Raji (cell line): Measurements from ENCODE around the gene NOTO.

Source experiments
- POLR2A ChIP-seq: IDR thresholded peaks from 2 replicates; pipeline ENCODE4 v1.6.1; 2011; ENCODE audit warnings: low read depth, low read length, control low read depth; ENCODE audit not compliant: insufficient read depth

NOTO gene

DNA sequence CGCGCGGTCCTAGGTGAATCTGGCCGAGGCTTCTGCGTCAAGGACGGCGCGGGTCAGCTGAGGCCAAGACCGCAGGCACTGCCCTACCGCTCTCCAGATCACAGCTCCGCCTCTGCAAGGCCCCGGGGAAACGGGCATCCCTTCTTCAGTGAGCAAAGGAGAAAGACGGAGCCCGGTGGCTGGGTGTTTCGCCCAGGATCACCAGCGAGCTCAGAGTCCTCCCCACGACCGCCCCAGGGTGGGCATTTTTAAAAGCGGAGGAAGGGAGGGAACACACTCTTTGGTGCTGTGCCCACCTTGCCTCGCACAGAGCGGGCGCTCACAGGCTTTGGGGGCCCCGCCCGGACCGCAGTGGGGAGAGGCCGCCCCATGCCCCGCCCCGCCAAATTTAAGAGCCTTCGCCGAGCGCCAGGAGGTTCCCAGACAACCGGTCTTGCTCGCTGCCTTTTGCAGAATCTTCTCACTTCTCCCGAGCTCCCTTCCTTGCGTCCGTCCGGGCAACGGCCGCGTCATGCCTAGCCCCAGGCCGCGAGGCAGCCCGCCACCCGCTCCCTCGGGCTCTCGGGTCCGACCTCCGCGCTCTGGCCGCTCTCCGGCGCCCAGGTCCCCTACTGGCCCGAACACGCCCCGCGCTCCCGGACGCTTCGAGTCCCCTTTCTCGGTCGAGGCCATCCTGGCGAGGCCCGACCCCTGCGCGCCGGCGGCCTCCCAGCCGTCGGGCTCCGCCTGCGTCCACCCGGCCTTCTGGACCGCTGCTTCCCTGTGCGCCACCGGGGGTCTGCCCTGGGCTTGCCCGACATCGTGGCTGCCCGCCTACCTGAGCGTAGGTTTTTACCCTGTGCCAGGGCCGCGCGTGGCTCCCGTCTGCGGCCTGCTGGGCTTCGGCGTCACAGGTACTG lies at the start of gene NOTO:
TSS of gene NOTO (plus strand) at position 419 of the 899 bp plus-strand sequence. CDS start at position 512, 93 bp downstream.
- TF ChIP-seq POLR2A, result no peak

- TF ChIP-seq POLR2A, result no peak
Measured at GRCh38 chr2:73156539-73157124, 45.7 kb upstream of the NOTO start.

DNA sequence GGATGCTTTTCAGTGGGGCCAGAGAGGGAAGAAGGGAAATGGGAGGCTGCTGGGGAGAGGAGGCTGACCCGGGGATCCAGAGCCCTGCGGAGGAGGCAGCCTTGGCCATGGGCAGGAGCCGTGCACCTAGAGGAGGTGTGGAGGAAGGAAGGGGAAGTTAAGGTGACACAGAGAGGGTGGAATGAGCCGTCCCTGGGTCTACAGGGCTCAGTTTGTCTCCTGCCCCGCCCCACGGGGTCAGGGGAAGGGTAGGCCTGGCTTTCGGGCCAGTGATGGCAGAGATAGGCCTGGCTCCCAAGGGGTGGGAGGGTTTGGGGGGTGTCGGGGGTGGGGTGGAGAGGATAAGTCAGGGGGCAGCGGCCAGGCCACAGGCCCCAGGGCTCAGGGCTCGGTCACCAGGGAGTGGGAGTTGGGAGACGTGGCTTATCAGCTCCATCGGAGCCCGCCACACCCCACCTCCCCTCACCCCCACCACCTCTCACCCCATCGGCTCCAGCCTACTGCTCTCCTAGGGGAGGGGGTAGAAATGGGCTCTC lies 39.5 kb upstream of the NOTO start:
- no peak for TF ChIP-seq POLR2A

GRCh38 chr2:73163483-73164367 lies 38.6 kb upstream of the NOTO start:
- no peak for TF ChIP-seq POLR2A

GRCh38 chr2:73172963-73173362 lies 29.4 kb upstream of the NOTO start:
- no peak for TF ChIP-seq POLR2A

DNA sequence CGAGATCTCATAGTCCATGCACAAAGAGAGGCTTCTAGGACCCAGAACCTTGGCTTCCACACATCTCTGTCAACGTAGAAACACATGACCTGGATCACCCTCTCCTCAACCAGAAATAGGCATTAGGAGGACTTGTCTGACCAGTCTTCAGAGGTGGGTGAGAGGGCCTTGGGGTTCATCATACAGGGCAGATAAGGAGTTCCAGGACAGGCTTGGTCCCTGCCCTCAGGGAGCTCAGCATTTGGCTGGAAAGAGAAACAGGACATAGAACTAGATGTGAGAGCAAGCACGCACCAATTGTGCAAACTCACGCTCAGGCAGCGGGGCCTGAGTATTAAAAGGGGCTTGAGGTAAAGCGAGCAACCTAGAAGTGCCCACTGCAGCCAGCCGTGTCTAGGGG lies 28.6 kb upstream of the NOTO start:
- TF ChIP-seq POLR2A, result no peak

DNA sequence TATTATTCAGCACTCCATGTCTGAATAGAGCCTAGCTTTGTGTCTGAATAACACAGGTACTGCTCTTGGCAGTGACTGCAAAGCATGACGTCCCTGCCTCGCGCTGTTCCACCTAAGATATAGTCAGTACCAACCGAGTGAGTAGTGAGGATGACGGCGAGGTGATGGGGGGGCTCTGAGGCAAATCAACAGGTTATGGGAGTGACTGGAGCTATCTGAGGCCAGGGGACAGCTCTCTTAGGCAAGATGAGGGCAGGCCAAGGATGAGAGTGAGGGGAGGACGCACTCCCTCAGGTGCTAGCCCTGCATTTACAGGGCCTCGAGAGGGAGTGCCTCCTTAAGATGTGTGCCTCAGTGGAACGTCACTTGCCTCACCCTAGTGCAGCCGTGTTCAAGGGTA lies 28.1 kb upstream of the NOTO start:
- no peak for TF ChIP-seq POLR2A

GRCh38 chr2:73174941-73175662 lies 27.3 kb upstream of the NOTO start:
- no peak for TF ChIP-seq POLR2A

GRCh38 chr2:73175663-73176204 lies 26.6 kb upstream of the NOTO start:
- TF ChIP-seq POLR2A, result no peak

- no peak for TF ChIP-seq POLR2A
Measured at GRCh38 chr2:73176205-73176880, 26.0 kb upstream of the NOTO start.

GRCh38 chr2:73176881-73177644 lies 25.3 kb upstream of the NOTO start:
- no peak for TF ChIP-seq POLR2A

GRCh38 chr2:73177645-73178255 lies 24.6 kb upstream of the NOTO start:
- no peak for TF ChIP-seq POLR2A

DNA sequence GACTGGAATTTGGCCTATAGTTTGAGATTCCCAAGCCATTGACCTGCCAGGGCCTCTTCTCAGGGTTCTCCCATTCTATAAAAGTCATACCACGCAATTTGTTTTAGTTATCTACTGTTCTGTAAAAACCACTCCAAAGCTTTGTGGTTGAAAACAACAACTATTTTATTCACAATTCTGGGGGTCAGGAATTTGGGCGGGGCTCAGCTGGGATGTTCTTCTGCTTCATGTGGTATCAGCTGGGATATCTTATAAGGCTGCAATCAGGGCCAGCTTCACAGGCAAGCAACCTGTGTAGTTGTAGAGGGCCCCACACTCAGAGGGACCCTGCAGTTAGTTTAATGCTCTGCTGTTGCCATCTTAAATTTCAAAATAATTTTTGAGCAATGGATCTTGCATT lies 16.4 kb upstream of the NOTO start:
- TF ChIP-seq POLR2A, result no peak

- TF ChIP-seq POLR2A, result no peak
Measured at GRCh38 chr2:73187549-73187948, 14.8 kb upstream of the NOTO start.
